Measurements from ENCODE around the gene LDHAL6A. TPM values are rescaled to one million over a fixed set of nuclear protein-coding genes. Genes with fewer than 3 reads are reported as not detected.

LDHAL6A gene
- total and polyA plus RNA-seq, 8 donors = 0.51 to 0.94 (median 0.69) TPM; not detected in 2

DNA sequence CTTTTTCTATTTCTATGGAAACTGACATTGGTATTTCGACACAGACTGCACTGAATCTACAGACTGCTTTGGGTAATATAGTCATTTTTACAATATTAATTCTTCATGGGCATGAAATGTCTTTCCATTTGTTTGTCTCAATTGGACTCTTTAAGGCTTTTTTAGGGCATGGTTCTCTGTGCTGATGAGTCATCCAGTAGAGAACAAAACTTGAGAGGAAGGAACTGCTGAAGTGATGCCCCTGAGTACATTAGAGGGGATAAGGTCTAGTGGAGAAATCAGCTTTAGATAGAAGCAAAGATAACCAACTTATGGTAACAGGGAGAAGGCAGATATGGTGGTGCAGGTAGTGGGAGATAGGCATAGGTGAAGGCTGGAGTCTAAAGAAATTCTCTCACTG lies 46.0 kb downstream of the LDHAL6A start:
- ATAC-seq (no peak), DNase-seq (no peak)
- H3K36me3 ChIP-seq = peaks cover 0 to 91% of the 10 kb centered on the region in 2 donors
- TF ChIP-seq CTCF (IDR thresholded peaks at IDR 0.05) = no peak
- H3K27ac ChIP-seq = no peak overlapping the region
- no peaks in the 10 kb centered on the region for H3K4me1 ChIP-seq
- intact Hi-C loops (cut with DNase I) = no loop called here
- no peaks in the 10 kb centered on the region for H3K27me3 ChIP-seq
- H3K4me3 ChIP-seq = no peak overlapping the region
- H3K9me3 ChIP-seq = no peaks in the 10 kb centered on the region

DNA sequence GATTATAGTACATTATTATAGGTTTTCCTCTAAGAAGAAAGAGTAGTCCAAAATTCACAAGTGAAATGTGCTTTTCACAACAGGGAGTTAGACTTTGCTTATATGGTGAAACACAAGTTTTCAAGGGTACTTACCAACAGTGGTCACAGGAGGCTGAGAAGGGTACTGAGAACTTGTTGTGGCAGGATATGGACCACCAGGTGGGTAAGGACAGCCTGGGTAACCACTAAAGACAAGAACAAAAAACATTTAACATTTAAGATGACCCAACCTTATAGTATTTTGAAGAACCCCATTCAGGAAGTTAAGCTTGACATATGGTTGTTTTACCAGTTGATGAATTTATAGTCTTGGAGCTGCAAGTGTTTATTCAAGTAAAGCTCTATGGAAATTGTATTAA lies 46.7 kb downstream of the LDHAL6A start:
- no peak overlapping the region for H3K4me3 ChIP-seq
- peaks cover 0 to 91% of the 10 kb centered on the region in 2 donors for H3K36me3 ChIP-seq
- H3K27ac ChIP-seq = no peak overlapping the region
- H3K9me3 ChIP-seq = no peaks in the 10 kb centered on the region
- intact Hi-C loops (cut with DNase I) = no loop called here
- no peak for TF ChIP-seq CTCF (IDR thresholded peaks at IDR 0.05)
- H3K4me1 ChIP-seq = no peaks in the 10 kb centered on the region
- ATAC-seq (no peak), DNase-seq (no peak)
- no peaks in the 10 kb centered on the region for H3K27me3 ChIP-seq

GRCh38 chr11:18521122-18521521 lies 65.5 kb downstream of the LDHAL6A start:
- DNase-seq = no peak
- intact Hi-C loops (cut with DNase I) = no loop called here
- ATAC-seq = no peak
- Histone ChIP-seq H3K4me3 (no peak overlapping the region), H3K27ac (no peak overlapping the region), H3K9me3 (no peaks in the 10 kb centered on the region), H3K27me3 (no peaks in the 10 kb centered on the region), H3K4me1 (peaks cover 5 to 32% of the 10 kb centered on the region in 2 donors), H3K36me3 (peaks cover 0 to 32% of the 10 kb centered on the region in 2 donors)
- TF ChIP-seq CTCF (IDR thresholded peaks at IDR 0.05) = no peak

- H3K27me3 ChIP-seq = no peaks in the 10 kb centered on the region
- DNase-seq (no peak), ATAC-seq (no peak)
Measured at GRCh38 chr11:18522388-18522787, 66.7 kb downstream of the LDHAL6A start.

DNA sequence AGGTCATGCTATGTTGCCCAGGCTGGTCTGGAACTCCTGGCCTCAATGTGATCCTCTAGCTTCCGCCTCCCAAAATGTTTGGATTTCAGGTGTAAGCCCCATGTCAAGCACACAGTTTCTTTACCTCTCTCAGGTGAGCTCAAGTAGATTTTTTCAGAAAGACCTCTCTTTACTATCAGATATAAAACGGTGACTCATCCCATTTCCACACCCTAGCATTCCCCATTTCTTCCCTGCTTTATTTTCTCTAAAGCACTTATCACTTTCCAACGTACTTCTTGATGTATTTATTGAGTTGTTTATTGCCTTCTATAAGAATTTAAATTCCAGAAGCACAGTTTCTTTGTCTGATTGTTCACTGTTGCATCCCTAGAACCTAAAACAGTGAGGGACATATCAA lies 67.4 kb downstream of the LDHAL6A start:
- no peak for DNase-seq
- no peak overlapping the region for H3K27ac ChIP-seq
- peaks cover 0 to 16% of the 10 kb centered on the region in 2 donors for H3K36me3 ChIP-seq
- H3K27me3 ChIP-seq = no peaks in the 10 kb centered on the region
- no peak for TF ChIP-seq CTCF (IDR thresholded peaks at IDR 0.05)
- H3K9me3 ChIP-seq = no peaks in the 10 kb centered on the region
- ATAC-seq = no peak
- no peak overlapping the region for H3K4me3 ChIP-seq
- H3K4me1 ChIP-seq = peaks cover 5 to 42% of the 10 kb centered on the region in 2 donors
- intact Hi-C loops (cut with DNase I) = no loop called here

More at GRCh38 chr11:18522388-18522787, 66.7 kb downstream of the LDHAL6A start:
- peaks cover 5 to 35% of the 10 kb centered on the region in 2 donors for H3K4me1 ChIP-seq
- no peaks in the 10 kb centered on the region for H3K9me3 ChIP-seq
- intact Hi-C loops (cut with DNase I) = no loop called here
- TF ChIP-seq CTCF (IDR thresholded peaks at IDR 0.05) = no peak
- H3K4me3 ChIP-seq = no peak overlapping the region
- no peak overlapping the region for H3K27ac ChIP-seq
- H3K36me3 ChIP-seq = peaks cover 0 to 21% of the 10 kb centered on the region in 2 donors

All from left lung (tissue), 10 donors.